Sciatic nerve (tissue), 2 donors: ENCODE data around the gene SFXN3. TPM values are rescaled to one million over a fixed set of nuclear protein-coding genes. Genes with fewer than 3 reads are reported as not detected.
A peak's percentile ranks its signal among the peaks of the same experiment; 100 is the strongest.

Experiments
- ATAC-seq: fragments of 200-7000 bp; cut with Tn5 transposase; one replicate; pipeline ENCODE4 v1.9.1; 2020; ENCODE audit warnings: mild to moderate bottlenecking, moderate library complexity
- DNase-seq: peaks from one replicate; pipeline ENCODE4 v3.0.0-alpha.2; 2020; ENCODE audit warnings: low spot score
- intact Hi-C: fragments of 100-400 bp; cut with DNase I; formaldehyde crosslinking; loops from one replicate; pipeline ENCODE4 v1.14.2; 2022
- total RNA-seq: library from RNA; stranded (reverse); fragmentation: NEBNext Ultra II Directional; extraction: Animal tissue kit (Norgen Biotek cat#: 25700); gene quantifications from one replicate; pipeline ENCODE4 v1.2.1, GENCODE V29; 2021
- donor health status: DM: no; HTN: no; CAD: no.
- donor health status: DM: no; HTN: no; CAD: no.

SFXN3 gene, protein sequence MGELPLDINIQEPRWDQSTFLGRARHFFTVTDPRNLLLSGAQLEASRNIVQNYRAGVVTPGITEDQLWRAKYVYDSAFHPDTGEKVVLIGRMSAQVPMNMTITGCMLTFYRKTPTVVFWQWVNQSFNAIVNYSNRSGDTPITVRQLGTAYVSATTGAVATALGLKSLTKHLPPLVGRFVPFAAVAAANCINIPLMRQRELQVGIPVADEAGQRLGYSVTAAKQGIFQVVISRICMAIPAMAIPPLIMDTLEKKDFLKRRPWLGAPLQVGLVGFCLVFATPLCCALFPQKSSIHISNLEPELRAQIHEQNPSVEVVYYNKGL
- 58.9 TPM for total RNA-seq

DNA sequence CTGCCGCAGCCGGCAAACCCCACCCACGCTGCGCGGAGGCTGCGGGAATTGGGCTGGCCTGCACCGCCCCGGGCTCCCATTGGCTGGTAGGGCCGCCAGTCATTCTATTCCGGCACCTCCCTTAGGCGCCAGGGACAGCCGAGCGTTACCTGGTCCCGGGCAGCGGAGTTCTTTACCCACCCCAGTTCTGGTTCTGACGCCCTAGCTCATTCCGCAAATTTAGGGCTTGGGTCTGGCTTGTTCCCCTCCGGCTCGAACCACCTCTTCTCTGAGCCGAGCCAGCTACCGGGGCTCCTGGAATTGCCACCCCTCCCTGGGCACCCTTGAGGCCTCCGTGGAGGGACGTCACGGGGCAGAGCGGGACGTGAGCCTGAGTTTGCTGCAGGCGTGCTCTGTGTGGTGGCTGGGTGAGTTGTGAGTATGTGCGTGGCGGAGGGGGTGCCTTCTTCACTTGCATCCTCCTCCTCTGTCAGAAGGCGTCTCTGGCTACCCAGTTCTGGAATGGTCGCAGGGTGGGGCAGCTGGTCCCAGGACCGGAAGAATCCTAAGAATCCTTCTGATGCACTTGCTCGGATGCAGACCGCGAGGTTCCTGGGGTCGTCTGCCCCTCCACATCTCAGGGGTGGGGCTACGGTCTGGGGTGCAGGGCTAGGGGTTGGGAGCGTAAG is at the start of gene SFXN3, which contains the start of gene PDZD7:
TSS of gene SFXN3 (plus strand) at position 107 of the 668 bp plus-strand sequence. CDS start 3,461 bp downstream, outside the sequence.
TSS of gene PDZD7 (minus strand) at position 2 of the 668 bp plus-strand sequence. CDS start 910 bp downstream, outside the sequence.
- intact Hi-C loops = no loop called here
- peak; percentile 93 for ATAC-seq
- DNase-seq = peak; percentile 99

DNA sequence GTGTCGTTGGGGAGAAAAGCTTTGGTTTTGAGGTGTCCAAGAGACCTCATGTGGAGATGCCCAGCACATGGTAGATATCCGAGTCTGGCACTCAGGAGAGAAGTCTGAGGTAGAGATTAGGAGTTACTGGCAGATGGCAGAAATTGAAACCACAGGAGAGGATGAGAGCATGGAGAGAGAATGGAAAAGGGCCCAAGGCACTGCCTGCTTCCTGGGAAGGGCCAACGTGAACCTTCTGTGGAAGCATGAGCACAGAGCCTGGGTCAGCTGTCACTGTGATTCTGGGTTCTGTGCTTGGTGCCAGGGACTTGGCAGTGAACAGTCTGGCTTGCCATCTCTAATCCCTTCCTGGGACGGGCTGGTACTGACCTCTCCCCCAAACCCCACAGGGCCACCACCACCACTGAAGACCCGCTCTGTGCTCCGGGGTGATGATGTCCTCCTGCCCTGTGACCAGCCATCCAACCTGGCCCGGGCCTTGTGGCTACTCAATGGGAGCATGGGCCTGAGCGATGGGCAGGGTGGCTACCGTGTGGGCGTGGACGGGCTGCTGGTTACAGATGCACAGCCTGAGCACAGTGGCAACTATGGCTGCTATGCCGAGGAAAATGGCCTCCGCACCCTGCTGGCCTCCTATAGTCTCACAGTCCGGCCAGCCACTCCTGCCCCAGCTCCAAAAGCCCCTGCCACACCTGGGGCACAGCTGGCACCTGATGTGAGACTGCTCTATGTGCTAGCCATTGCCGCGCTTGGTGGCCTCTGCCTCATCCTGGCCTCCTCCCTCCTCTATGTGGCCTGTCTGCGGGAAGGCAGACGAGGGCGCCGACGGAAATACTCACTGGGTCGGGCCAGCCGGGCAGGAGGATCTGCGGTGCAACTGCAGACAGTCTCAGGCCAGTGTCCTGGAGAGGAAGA is 47.9 kb upstream of the SFXN3 start:
- peak; percentile 49 for DNase-seq
- ATAC-seq = no peak
- intact Hi-C loops = no loop called here

DNA sequence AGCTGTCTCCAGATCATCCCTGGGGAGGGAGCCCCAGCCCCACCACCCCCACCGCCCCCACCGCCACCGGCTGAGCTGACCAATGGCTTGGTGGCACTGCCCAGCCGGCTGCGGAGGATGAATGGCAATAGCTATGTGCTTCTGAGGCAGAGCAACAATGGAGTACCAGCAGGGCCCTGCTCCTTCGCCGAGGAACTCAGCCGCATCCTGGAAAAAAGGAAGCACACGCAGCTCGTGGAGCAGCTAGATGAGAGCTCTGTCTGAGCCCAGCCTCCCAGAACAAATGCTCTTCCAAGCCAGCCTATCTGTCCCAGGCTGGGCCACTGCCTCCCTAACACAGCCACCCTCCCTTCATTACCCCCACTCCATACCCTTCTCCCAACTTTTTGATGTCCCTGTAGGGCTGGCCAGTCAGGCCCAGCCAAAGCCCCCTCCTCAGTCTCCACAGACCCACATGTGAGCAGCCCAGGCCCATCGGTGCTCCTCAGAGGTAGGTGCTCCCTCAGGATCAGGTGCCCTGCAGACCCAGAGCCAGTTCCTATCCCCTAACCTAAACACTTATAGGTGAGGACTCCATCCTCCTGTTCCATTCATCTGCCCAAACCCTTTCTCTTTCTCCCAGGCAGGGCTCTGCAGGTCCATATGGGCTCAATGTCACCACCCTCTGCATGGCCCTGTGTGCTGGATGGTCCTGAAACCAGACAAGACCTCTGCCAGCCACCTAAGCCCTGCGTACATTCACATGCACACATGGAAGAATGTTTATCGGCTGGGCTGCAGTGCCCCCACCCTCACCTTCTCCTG is 47.0 kb upstream of the SFXN3 start:
- ATAC-seq (no peak), DNase-seq (peak; percentile 53)
- intact Hi-C loops = no loop called here

DNA sequence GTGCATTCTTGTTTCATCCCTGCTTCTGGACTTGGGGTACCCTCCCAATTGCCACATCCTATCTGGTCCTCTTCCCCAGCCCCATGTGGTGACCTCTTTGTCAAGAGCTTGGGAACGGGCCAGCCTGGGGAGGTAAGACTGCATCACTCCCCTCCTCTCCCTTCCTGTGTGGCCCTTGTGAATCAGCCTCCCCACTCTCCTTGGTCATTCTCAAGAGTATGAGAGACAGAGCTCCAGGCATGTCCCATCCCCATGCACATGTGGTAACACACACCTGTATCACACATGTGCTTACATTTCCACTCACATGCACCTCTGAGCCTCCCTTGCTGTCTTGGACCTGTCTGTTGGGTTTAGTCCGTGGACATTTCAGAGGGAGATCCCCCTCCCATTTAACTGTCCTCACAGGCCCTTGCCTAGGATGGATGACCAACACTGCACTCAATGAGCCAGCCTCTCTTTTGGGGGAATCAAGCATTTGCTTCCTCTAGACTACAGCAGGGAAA is 46.3 kb upstream of the SFXN3 start:
- intact Hi-C loops = no loop called here
- DNase-seq (peak; percentile 39), ATAC-seq (no peak)

DNA sequence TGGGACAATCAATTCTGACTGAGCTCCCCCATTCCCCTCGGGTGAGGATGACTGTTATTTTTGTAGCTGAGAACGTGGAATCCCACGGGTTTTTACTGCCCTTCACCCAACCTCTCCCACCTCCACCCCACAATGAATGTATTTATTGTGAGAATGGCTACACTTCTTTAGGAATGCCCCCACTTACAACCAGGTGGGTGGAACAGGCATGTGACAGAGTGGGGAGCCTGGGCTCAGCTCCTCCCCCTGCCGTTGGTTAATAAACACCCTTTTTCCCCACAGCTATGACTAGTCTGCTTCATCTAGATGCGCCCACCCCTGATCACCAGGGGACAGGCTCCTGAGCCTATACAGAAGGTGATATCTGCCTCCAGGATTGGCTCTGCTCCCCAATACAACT is 45.7 kb upstream of the SFXN3 start:
- ATAC-seq (peak; percentile 14), DNase-seq (peak; percentile 57)
- intact Hi-C loops = no loop called here

DNA sequence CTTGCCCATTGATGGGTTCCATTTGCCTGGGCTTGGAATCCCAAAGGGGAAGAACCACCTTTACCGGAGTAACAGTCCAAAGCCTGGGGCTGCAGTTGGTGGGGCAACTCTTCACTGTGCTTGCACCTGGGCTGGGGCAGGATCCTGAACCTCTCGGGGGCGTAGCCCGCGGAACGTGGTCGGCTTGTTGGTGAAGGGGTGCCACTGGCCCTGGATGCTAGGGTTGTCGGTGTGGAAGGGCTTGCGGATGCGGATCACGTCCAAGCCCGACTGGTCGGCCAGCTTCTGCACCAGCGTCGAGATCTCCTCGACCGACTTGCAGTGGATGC is 44.4 kb upstream of the SFXN3 start:
- DNase-seq = no peak
- intact Hi-C loops = no loop called here
- no peak for ATAC-seq

DNA sequence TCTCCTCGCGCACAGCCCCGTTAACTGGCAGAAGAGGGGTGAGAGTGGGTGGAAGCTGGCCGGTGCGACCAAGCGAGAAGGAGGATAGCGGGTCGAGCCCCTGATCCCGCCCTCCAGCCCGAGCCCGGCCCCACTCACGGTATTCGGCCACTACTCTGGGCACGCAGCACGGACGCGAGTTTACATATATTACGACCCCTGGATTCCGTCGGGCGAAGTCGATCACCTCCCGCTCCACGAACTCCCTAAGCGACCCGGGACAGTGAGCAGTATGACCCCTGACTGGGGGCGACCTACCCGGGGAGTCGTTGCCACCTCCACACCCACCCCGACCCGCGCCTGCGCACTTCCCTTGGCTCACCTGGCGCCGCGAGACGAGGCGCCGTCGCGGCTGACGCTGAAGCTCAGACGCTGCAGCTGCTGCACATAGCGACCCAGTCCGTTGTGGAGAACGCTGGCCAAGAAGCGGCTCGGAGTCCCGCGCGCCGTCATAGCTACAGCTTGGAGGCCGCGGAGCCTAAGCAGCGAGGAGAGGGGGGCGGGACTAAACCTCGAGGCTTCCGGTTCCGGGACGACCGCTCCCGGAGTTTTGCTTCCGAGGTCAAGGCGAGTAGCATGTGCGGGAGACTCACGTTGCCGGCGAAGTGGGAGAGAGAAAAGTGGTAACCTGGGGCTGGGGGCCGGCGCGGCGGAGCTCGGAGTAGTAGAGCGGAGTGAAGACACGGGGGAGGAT is 43.9 kb upstream of the SFXN3 start, which contains the start of the genes MRPL43 and TWNK:
TSS of gene MRPL43 (minus strand) at position 546 of the 733 bp plus-strand sequence. CDS start at position 492, 54 bp downstream.
TSS of gene TWNK (plus strand) at position 592 of the 733 bp plus-strand sequence. CDS start 668 bp downstream, outside the sequence.
- intact Hi-C loops = no loop called here
- ATAC-seq = peak; percentile 94
- peak; percentile 93 for DNase-seq

DNA sequence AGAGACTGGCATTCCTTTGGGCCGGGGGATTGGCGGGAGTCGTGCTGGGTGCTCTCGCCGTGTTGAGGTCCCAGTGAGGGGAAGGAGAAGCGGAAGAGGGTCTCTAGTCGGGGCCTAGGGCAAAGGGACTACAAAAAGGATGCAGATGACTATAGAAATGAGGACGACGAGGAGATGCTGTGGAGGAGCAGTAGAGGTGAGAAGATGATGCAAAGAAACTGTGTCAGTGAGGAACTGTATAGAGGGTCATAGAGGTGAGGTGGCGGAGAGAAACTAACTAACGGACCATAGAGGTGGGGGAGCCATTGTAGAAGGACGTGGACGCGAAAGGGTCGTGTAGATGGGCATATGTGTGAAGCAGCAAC is 43.4 kb upstream of the SFXN3 start:
- intact Hi-C loops = no loop called here
- no peak for ATAC-seq
- DNase-seq = no peak

DNA sequence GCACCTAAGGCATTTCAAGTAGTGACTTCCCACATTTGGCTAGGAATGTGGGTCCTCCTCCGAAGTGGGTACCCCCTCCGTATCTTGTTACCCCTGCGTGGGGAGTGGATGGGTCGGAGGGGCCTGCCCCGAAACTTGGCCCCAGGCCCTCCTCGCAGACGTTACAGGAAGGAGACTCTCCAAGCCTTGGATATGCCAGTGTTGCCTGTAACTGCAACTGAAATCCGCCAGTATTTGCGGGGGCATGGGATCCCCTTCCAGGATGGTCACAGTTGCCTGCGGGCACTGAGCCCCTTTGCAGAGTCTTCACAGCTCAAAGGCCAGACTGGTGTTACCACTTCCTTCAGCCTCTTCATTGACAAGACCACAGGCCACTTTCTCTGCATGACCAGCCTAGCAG is 42.9 kb upstream of the SFXN3 start:
- no peak for ATAC-seq
- DNase-seq = no peak
- intact Hi-C loops = no loop called here

DNA sequence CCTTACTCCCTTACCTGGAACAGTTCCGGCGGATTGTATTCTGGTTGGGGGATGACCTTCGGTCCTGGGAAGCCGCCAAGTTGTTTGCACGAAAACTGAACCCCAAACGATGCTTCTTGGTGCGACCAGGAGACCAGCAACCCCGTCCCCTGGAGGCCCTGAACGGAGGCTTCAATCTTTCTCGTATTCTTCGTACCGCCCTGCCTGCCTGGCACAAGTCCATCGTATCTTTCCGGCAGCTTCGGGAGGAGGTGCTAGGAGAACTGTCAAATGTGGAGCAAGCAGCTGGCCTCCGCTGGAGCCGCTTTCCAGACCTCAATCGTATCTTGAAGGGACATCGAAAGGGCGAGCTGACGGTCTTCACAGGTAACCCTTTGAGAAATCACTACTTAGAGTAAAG is 41.9 kb upstream of the SFXN3 start:
- intact Hi-C loops = no loop called here
- no peak for ATAC-seq
- no peak for DNase-seq

DNA sequence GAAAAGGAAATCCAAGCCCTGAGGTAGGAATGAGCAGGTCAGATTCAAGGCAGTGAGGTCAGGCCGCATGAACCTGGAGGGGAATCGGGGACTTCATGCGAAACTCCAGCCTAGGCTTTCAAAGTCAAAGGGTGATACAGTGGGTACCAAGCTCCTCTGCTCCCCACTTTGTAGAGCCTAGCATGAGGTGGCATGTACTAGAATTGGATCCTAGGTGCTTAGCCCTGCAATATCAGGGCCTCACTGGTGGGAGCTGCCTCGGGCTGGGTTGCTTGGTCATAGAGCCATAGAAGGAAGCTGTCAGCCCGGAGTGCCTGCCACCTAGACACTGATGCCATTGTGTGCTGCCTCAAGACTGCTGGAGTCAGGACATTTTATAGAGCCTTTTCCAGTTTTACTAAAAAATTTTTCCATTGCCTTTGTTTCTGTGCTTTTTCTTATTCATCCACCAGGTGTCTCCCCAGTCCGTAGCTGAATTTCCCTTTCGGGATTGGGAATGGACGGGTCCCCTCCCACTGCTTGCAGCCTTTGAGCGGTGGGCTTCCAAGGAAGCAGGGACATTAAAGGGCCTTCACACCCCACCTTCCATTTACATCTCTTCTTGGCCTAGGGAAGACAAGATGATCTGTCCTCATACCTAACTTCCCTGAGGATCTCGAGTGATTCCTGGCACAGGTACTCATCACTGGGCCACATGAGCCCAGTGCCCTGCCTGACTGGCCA is 36.9 kb upstream of the SFXN3 start:
- intact Hi-C loops = no loop called here
- ATAC-seq = no peak
- no peak for DNase-seq

DNA sequence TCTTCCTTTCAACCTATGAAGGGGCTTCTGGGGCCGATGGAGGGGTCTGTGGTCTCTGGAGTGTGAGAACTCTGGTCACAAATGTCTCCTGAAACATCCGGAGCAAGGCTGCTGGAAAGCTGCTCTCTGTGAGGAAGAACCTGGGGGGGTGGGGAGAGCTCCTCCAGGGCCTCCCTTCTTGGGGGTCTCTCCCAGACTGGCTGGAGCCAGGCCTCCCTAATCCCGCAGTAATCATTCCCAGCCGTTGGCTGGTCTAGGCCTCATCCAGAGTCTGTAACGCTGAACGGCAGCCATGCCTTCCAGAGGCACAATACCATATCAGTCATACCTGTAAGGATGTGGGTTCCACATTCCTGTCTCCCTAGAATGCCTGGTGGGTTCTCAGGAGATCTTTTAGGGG is 35.9 kb upstream of the SFXN3 start:
- intact Hi-C loops = no loop called here
- ATAC-seq (no peak), DNase-seq (no peak)

DNA sequence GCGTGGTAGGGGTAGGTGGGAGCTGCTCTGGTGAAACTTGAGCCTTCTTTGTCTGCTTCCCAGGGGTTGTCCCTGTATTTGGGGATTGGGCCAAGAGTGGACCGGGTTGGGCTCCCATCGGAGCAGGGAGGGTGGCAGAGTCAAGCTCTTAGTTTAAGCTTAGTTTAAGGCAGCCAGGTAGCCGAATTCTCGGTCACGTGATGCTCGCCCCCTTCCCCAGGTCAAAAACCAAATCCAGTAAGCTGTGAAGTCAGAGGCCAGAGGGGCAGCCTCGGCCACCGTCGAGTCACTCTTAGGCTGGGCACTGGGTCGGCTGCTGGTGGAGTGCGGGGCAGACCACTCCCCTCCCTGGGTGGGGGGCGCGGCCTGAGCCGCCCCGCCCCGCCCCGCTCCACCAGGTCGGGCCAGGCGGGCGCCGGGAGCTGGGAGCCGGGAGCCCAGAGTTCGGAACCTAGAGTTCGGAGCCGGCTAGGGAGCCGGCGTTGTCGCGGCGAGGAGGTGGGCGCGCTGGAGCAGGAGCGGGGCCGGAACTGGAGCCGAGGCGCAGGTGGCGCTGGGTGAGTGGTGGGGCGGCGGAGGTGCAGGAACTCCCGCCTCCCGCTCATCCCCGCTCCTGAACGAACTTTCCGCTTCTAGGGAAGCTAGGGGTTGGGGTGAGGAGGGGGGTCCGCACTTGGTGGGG is 34.2 kb upstream of the SFXN3 start:
- ATAC-seq = no peak
- intact Hi-C loops = no loop called here
- no peak for DNase-seq

DNA sequence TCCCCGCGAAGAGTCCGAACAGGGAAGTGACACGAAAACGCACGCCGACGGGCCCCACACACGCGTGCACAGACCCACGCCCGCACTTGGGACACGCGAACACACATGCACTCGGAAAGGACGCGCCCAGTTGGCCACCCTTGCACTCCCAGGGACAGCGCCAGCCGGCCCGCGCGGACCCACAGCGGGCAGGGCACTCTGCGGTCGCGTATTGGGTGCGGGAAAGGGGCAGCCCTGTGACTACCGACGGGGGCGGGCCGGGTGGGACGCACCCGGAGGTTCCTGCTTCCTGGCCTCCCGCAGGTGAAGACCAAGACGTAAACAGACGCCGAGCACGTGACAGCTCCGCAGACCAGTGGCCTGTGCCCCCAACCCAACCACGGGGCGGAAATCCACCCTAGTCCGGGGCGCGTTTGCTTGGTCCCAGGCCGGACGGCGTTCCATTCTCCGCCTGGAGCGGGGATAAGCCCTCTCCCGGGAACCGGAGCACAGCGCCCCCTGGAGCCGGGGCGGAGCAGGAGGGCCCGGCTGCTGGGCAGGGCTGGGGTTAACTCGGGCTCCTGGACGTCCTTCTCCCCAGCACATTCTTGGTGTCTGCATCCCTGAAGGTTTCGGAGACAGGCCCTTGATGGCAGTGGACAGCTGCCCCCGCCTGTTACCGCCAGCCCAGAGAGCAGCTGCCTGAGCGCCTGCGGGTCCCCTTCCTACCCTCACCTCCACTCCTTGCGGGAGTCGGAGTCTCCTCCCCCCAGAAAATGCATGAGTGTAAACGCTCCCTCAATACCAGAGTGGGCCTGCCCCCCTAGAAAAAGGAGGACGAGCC is 33.5 kb upstream of the SFXN3 start:
- peak; percentile 58 for ATAC-seq
- intact Hi-C loops = no loop called here
- DNase-seq = peak; percentile 91

DNA sequence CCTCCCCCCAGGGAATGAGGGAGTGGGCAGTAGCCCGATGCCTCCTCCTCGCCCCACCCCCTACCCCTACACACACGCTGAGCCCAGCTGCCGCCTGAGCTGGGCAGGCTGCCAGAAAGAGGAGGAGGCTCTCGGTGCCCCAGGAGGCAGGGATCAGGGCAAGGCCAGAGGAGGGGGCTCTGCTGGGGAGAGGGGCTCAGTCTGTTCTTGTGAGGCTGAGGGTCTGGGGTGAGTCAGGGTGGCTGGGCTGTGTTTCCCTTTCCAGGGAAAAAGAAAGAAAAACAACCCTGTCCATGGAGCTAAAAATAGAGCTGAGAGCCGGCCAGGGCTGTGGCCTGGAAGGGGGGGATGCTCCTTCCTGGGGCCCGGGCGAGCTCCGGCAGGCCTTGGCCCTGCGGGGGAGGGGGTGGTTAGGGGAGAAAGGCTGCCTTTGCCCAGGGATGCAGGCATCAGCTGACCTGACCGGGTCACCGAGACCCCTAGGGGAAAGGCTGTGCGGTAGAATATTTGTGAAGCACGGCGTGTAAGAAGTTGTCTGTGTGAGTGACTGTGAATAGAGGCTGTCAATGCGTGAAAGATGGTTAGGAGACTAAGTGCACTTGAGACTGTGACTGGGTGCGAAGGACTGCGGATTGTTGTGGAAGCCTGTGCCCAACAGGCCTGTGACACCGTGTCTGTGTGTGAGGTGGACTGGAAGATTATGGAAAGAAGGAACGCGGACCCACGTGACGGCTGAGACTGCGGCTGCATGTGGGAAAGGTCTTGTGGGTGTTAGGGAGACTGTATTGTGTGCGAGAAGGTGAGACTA is 32.6 kb upstream of the SFXN3 start:
- DNase-seq (peak; percentile 92), ATAC-seq (peak; percentile 74)
- intact Hi-C loops = no loop called here
